HCT116 (cell line): ENCODE data around the gene FMN2. TPM values are rescaled to one million over a fixed set of nuclear protein-coding genes. Genes with fewer than 3 reads are reported as not detected.

ENCODE experiments used
- ATAC-seq: fragments of 200-7000 bp; cut with Tn5 transposase; 2 replicates; pipeline ENCODE4 v1.9.1; 2020; ENCODE audit warnings: mild to moderate bottlenecking, moderate library complexity
- BruUV-seq: library from RNA; stranded (reverse); fragments of 400-500 nt; replicated peaks from 2 replicates; lab custom pipeline; 2021; lab: Mats Ljungman, UMichigan
- CTCF ChIA-PET: fragments of 300-600 bp; sonication (Branson Sonifier 250); formaldehyde crosslinking; loops from one replicate; lab custom pipeline; 2021; ENCODE audit warnings: antibody characterized with exemption; lab: Charles Lee
- POLR2A ChIA-PET: fragments of 300-600, 350-600 bp; sonication (Branson Sonifier 250); formaldehyde crosslinking; loops from one replicate; lab custom pipeline; 2021; ENCODE audit warnings: antibody characterized with exemption; lab: Charles Lee
- RAD21 ChIA-PET, 2 experiments: fragments of 300-600 bp; sonication (Branson Sonifier 250); formaldehyde crosslinking; loops; one replicate each; lab custom pipeline; 2023; ENCODE audit warnings: low total read pairs in 2 of 2; ENCODE audit not compliant: uncharacterized antibody in 2 of 2, unreplicated experiment in 2 of 2, low non-redundant PET in 1 of 2; lab: Charles Lee
- DNase-seq: peaks from one replicate; pipeline ENCODE4 v3.0.0-alpha.2; 2010; ENCODE audit warnings: low read depth, low spot score
- H2AFZ ChIP-seq: fragments of 200-600 bp; shearing (Covaris generic), sonication (generic); 2 replicates; pipeline ENCODE4 v1.6.1; 2017; ENCODE audit warnings: low read depth, mixed run types, mixed read lengths, antibody characterized with exemption, low read length; ENCODE audit not compliant: poor library complexity, severe bottlenecking
- H3K27ac ChIP-seq: 2 replicates; pipeline ENCODE4 v1.5.1; 2012; ENCODE audit warnings: low read depth, low read length
- H3K27me3 ChIP-seq: fragments of 200-600 bp; sonication (generic); 2 replicates; pipeline ENCODE4 v1.6.1; 2016; ENCODE audit warnings: mixed run types, low read length, mixed read lengths; ENCODE audit not compliant: insufficient read depth
- H3K36me3 ChIP-seq, 2 experiments: fragments of 200-500 bp in 1 of 2; fragments of 200-600 bp in 1 of 2; sonication (Bioruptor generic) in 1 of 2; sonication (generic) in 1 of 2; 2 replicates each; pipeline versions ENCODE4 v1.5.1 to v1.6.1; 2014 to 2016; ENCODE audit warnings: low read length in 2 of 2, inconsistent platforms in 1 of 2, mixed read lengths in 1 of 2, mixed run types in 1 of 2; ENCODE audit not compliant: insufficient read depth in 2 of 2, control insufficient read depth in 1 of 2
- H3K4me1 ChIP-seq, 2 experiments: fragments of 200-600 bp in 1 of 2; sonication (generic) in 1 of 2; 2 replicates each; pipeline versions ENCODE4 v1.5.1 to v1.6.1; 2012 to 2017; ENCODE audit warnings: low read length in 2 of 2, inconsistent platforms in 1 of 2, mild to moderate bottlenecking in 1 of 2, mixed read lengths in 1 of 2, mixed run types in 1 of 2, moderate library complexity in 1 of 2; ENCODE audit not compliant: insufficient read depth in 2 of 2, control insufficient read depth in 1 of 2
- H3K4me2 ChIP-seq: fragments of 200-600 bp; sonication (generic); 2 replicates; pipeline ENCODE4 v1.6.1; 2017; ENCODE audit warnings: mixed run types, low read length, mixed read lengths
- H3K4me3 ChIP-seq, 2 experiments: fragments of 200-600 bp in 1 of 2; sonication (generic) in 1 of 2; replicated peaks in 1 of 2; 2 replicates each; pipeline ENCODE4 v1.5.1; 2011 to 2016; ENCODE audit warnings: low read length in 2 of 2, control low read depth in 1 of 2, low read depth in 1 of 2, mild to moderate bottlenecking in 1 of 2, mixed read lengths in 1 of 2, mixed run types in 1 of 2
- H3K79me2 ChIP-seq: fragments of 200-600 bp; sonication (generic); 2 replicates; pipeline ENCODE4 v1.6.1; 2017; ENCODE audit warnings: mild to moderate bottlenecking, mixed run types, low read length, moderate library complexity, mixed read lengths; ENCODE audit not compliant: insufficient read depth
- H3K9ac ChIP-seq: fragments of 200-600 bp; sonication (generic); 2 replicates; pipeline ENCODE4 v1.6.1; 2016; ENCODE audit warnings: low read length, mixed read lengths
- H3K9me2 ChIP-seq: fragments of 200-600 bp; sonication (generic), shearing (Covaris generic); 2 replicates; pipeline ENCODE4 v1.6.1; 2017; ENCODE audit warnings: mixed run types, mild to moderate bottlenecking, moderate library complexity; ENCODE audit not compliant: insufficient read depth
- H3K9me3 ChIP-seq, 2 experiments: fragments of 200-500 bp in 1 of 2; fragments of 200-600 bp in 1 of 2; sonication (Bioruptor generic) in 1 of 2; sonication (generic) in 1 of 2; 2 replicates each; pipeline ENCODE4 v1.6.1; 2014 to 2017; ENCODE audit warnings: low read length in 2 of 2, mixed read lengths in 2 of 2, inconsistent platforms in 1 of 2, low read depth in 1 of 2, mild to moderate bottlenecking in 1 of 2, mixed run types in 1 of 2, moderate library complexity in 1 of 2; ENCODE audit not compliant: control insufficient read depth in 1 of 2, insufficient read depth in 1 of 2
- H4K20me1 ChIP-seq: fragments of 200-600 bp; sonication (generic), shearing (Covaris generic); 2 replicates; pipeline ENCODE4 v1.6.1; 2017; ENCODE audit warnings: mixed run types, mild to moderate bottlenecking, moderate library complexity; ENCODE audit not compliant: insufficient read depth
- CBX3 ChIP-seq: IDR thresholded peaks from 2 replicates; pipeline ENCODE4 v1.6.1; 2012; ENCODE audit warnings: low read depth
- CEBPB ChIP-seq: IDR thresholded peaks from 2 replicates; pipeline ENCODE4 v1.6.1; 2012; ENCODE audit warnings: low read depth
- ELF1 ChIP-seq: IDR thresholded peaks from 2 replicates; pipeline ENCODE4 v1.6.1; 2012; ENCODE audit warnings: low read depth, borderline replicate concordance
- EZH2 ChIP-seq: fragments of 200-600 bp; sonication (generic); IDR thresholded peaks from 2 replicates; pipeline ENCODE4 v1.6.1; 2017; ENCODE audit warnings: antibody characterized with exemption, mixed run types
- FOSL1 ChIP-seq: IDR thresholded peaks from 2 replicates; pipeline ENCODE4 v1.6.1; 2012; ENCODE audit warnings: low read depth
- MAX ChIP-seq: IDR thresholded peaks from 2 replicates; pipeline ENCODE4 v1.6.1; 2012
- REST ChIP-seq: IDR thresholded peaks from 2 replicates; pipeline ENCODE4 v1.6.1; 2012; ENCODE audit warnings: low read depth
- ZFX ChIP-seq: fragments of 450-650 bp; IDR thresholded peaks from 2 replicates; pipeline ENCODE4 v1.6.1; 2017
- intact Hi-C: fragments of 100-400 bp; cut with micrococcal nuclease; formaldehyde crosslinking; loops from 2 replicates; pipeline ENCODE4 v1.10.0; 2022
- total RNA-seq: library from RNA; stranded (reverse); gene quantifications from one replicate; pipeline ENCODE4 v1.2.1, GENCODE V29; 2021; ENCODE audit not compliant: unreplicated experiment
- TF ChIP-seq, protein P1 (sequence below): IDR thresholded peaks from 2 replicates; pipeline ENCODE4 v1.6.1; 2012

Gene FMN2
- total RNA-seq, 1 experiment from 2014 or later: not detected

GRCh38 chr1:240407407-240407806 lies 315.7 kb downstream of the FMN2 start:
- H3K4me3 ChIP-seq: no peak overlapping the region
- H3K4me2 ChIP-seq: no peak overlapping the region
- H3K9me3 ChIP-seq: peaks cover 9 to 14% of the 10 kb centered on the region in 2 experiments; a peak in 2 of 4 replicates
- H3K36me3 ChIP-seq: no peaks in the 10 kb centered on the region
- H3K79me2 ChIP-seq: no peaks in the 10 kb centered on the region
- H3K4me1 ChIP-seq: no peaks in the 10 kb centered on the region
- ChIA-PET RAD21 (no interaction called here), POLR2A (no interaction called here), CTCF (no interaction called here)
- H4K20me1 ChIP-seq: no peaks in the 10 kb centered on the region
- no peaks in the 10 kb centered on the region for H3K9me2 ChIP-seq
- H2AFZ ChIP-seq: no peak overlapping the region
- H3K27ac ChIP-seq: no peak overlapping the region
- H3K9ac ChIP-seq: no peak overlapping the region
- TF ChIP-seq REST (no peak), CBX3 (no peak), EZH2 (no peak), CEBPB (no peak), FOSL1 (no peak), ELF1 (no peak), ZFX (no peak), MAX (no peak)
- TF ChIP-seq, protein P1, sequence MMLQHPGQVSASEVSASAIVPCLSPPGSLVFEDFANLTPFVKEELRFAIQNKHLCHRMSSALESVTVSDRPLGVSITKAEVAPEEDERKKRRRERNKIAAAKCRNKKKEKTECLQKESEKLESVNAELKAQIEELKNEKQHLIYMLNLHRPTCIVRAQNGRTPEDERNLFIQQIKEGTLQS: no peak
- H3K27me3 ChIP-seq: no peaks in the 10 kb centered on the region
- intact Hi-C loops: no loop called here
- ATAC-seq (no peak), DNase-seq (no peak)
- BruUV-seq: no TSS peak
